ENCODE data around the gene SH2D4B.
A peak's percentile ranks its signal among the peaks of the same experiment; 100 is the strongest.

SH2D4B gene

GRCh38 chr10:80537736-80538480 is at the start of gene SH2D4B:
Gene SH2D4B, plus strand, starts transcription at chr10:80537902. Its CDS starts 430 bp downstream, at chr10:80538332.
- DNase-seq = no peak

- DNase-seq = no peak
These were observed 49.1 kb upstream of the SH2D4B start for GRCh38 chr10:80488539-80489066.

- DNase-seq = no peak
These were observed 48.2 kb upstream of the SH2D4B start for GRCh38 chr10:80489371-80490112.

- no peak for DNase-seq
These were observed 46.2 kb upstream of the SH2D4B start for GRCh38 chr10:80491251-80492102.

- no peak for DNase-seq
These were observed 44.7 kb upstream of the SH2D4B start for GRCh38 chr10:80492848-80493521.

- DNase-seq = peak; percentile 53
These were observed 44.1 kb upstream of the SH2D4B start for GRCh38 chr10:80493522-80494051.

- no peak for DNase-seq
These were observed 41.0 kb upstream of the SH2D4B start for GRCh38 chr10:80496555-80497172.

GRCh38 chr10:80497187-80498077 is 40.3 kb upstream of the SH2D4B start:
- DNase-seq = no peak

- DNase-seq = no peak
These were observed 39.4 kb upstream of the SH2D4B start for GRCh38 chr10:80498078-80498832.

GRCh38 chr10:80498833-80499741 is 38.6 kb upstream of the SH2D4B start:
- peak; percentile 61 for DNase-seq

- no peak for DNase-seq
These were observed 36.9 kb upstream of the SH2D4B start for GRCh38 chr10:80500572-80501380.

- DNase-seq = no peak
These were observed 36.3 kb upstream of the SH2D4B start for GRCh38 chr10:80501381-80501912.

- DNase-seq = no peak
These were observed 35.7 kb upstream of the SH2D4B start for GRCh38 chr10:80501913-80502521.

- no peak for DNase-seq
These were observed 34.8 kb upstream of the SH2D4B start for GRCh38 chr10:80502621-80503583.

GRCh38 chr10:80503584-80504157 is 34.0 kb upstream of the SH2D4B start:
- DNase-seq = no peak

Data from GDM1 (cell line).